GM21423 (cell line): Measurements from ENCODE around the gene NPAP1.
"Not testable (repeated sequence)": the region's sequence is repeated elsewhere in the genome, so short reads cannot be mapped to it uniquely, and the experiment has no call there.

Experiments
- ATAC-seq: cut with Tn5 transposase; IDR thresholded peaks from one replicate; pipeline ENCODE4 v1.9.1; 2021; ENCODE audit warnings: mild to moderate bottlenecking, moderate library complexity; ENCODE audit not compliant: unreplicated experiment

The NPAP1 gene, protein sequence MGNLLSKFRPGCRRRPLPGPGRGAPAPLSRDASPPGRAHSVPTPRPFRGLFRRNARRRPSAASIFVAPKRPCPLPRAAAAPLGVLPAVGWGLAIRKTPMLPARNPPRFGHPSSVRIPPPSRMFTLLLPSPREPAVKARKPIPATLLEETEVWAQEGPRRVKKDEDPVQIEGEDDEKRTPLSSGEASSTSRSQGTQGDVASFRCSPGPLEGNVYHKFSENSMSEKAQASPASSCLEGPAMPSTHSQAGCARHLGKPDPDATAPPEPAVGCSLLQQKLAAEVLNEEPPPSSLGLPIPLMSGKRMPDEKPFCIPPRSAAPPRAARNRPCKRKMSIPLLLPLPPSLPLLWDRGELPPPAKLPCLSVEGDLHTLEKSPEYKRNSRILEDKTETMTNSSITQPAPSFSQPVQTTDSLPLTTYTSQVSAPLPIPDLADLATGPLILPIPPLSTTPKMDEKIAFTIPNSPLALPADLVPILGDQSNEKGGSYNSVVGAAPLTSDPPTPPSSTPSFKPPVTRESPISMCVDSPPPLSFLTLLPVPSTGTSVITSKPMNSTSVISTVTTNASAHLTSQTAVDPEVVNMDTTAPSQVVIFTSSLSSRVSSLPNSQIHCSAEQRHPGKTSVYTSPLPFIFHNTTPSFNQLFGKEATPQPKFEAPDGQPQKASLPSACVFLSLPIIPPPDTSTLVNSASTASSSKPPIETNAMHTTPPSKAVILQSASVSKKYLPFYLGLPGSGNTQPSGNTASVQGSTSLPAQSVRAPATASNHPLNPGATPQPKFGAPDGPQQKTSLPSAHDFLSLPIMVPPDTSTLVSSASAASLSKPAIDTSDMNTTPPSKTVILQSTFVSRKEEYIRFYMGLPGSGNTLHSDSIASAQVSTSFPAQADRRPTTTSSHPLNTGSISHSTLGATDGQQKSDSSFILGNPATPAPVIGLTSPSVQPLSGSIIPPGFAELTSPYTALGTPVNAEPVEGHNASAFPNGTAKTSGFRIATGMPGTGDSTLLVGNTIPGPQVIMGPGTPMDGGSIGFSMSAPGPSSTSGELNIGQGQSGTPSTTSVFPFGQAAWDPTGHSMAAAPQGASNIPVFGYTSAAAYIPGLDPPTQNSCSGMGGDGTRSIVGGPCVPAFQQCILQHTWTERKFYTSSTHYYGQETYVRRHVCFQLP

GRCh38 chr15:24675332-24676144 is at the start of gene NPAP1:
Gene NPAP1 (plus strand): TSS chr15:24675775. CDS start chr15:24675868, 93 bp downstream.
- ATAC-seq: no peak

GRCh38 chr15:24627443-24627842 is 48.1 kb upstream of the NPAP1 start:
- ATAC-seq: no peak

DNA sequence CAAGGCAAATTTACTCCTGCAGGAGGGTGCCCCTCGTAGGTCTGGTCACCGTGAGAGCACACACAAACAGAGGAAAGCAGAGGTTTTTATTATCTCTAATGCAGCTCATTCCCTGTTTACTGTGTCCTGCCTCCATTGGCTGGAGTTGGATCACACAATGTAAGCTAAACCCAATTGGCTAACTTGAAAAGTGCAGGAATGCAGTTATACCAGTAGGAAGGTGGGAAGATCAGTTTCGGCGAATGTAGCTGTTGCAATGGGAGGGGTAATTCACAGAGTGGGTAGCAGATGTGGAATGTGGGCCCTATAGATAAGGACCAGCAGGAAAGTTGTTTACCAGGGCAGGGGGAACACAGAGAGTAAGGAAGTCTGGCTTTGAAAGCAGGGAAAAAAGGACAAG is 42.5 kb upstream of the NPAP1 start:
- ATAC-seq: no peak

DNA sequence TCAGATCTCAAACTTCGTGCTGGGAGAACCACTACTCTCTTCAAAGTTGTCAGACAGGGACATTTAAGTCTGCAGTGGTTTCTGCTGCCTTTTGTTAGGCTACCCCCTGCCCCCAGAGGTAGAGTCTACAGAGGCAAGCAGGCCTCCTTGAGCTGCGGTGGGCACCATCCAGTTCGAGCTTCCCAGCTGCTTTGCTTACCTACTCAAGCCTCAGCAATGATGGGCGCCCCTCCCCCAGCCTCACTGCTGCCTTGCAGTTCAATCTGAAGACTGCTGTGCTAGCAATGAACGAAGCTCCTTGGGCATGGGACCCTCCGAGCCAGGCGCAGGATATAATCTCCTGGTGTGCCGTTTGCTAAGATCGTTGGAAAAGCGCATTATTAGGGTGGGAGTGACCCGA is 36.2 kb upstream of the NPAP1 start:
- ATAC-seq: not testable (repeated sequence)

DNA sequence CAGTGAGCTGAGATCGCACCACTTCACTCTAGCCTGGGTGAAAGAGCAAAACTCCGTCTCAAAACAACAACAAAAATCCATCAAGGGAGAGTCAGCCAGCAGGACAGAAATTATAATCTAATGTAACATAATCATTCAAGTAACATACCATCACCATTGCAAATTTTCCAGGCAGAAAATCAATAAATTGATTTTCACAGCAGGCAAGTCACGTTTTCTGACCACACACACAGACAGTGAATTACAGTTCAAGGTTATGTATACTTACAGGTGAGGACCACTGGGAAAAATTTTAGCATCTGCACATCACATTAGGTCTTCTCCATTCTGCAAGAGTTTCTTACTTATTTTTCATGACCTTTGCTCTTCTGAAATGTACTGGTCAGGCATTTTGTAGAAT is 29.9 kb upstream of the NPAP1 start:
- no peak for ATAC-seq

GRCh38 chr15:24659622-24660021 is 16.0 kb upstream of the NPAP1 start:
- ATAC-seq: no peak

GRCh38 chr15:24662991-24663390 is 12.6 kb upstream of the NPAP1 start:
- no peak for ATAC-seq

GRCh38 chr15:24676431-24676830 is 856 bp downstream of the NPAP1 start:
- ATAC-seq: no peak

DNA sequence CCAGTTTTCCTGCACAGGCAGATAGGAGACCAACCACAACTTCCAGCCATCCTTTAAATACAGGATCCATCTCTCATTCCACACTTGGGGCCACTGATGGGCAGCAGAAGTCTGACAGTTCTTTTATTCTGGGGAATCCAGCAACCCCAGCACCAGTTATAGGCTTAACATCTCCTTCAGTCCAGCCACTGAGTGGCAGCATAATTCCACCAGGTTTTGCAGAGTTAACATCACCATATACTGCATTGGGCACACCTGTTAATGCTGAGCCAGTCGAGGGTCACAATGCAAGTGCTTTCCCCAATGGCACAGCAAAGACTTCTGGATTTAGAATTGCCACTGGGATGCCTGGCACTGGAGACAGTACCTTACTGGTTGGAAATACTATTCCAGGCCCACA is 2.9 kb downstream of the NPAP1 start:
- no peak for ATAC-seq

DNA sequence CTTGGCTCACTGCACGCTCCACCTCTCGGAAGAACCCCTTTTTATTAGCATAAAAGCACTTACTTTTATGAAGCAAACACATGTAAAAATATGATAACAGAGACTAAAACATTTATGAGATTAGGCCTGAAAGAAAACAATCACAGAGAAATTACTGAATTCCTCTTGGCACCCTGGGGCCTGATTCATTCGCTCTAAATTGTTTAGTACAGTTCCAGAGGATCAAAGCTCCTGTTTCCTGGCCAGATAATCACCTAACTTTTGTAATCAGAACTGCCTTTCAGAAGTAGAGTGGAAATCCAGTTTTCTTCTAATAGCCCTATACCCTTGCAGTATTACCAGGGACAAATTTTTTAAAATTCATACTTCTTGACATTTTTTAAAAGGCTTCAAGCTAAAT is 6.4 kb downstream of the NPAP1 start:
- no peak for ATAC-seq

- not testable (repeated sequence) for ATAC-seq
Observed at GRCh38 chr15:24682905-24683304, 7.3 kb downstream of the NPAP1 start.

GRCh38 chr15:24683736-24684135 is 8.2 kb downstream of the NPAP1 start:
- no peak for ATAC-seq

DNA sequence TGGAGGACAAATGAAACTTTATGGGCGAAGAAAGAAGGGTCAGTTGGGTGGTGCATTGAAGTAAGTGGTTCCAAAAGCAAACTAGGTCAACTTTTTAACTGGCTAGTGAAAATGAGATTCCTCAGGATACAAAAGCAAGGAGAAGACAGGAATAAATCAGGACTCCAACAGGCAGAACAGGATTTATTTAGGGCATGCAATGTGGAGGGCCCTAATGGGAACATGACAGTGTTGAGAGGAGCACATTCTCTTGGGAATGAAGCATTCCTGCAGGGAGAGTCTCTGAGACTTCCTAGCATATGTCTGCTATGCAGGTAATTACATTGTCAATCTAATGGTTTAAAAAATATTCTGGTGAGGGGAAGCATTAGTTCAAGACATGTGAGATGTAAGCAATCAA is 8.7 kb downstream of the NPAP1 start:
- ATAC-seq: no peak

DNA sequence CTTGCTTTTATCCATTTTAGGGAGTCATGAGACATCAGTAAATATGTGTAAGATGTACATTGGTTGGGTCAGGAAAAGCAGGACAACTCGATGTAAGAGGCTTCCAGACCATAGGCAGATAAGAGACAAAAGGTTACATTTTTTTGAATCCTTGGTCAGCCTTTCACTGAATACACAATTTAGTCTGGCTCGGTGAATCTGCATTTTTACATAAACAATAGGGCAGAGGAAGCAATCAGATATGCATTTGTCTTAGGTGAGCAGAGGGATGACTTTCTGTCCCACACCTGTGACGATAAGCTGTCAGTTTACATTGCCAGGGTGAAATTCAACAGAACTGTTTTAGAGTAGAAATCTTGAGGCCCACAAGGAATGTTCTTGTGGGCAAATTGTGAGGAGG is 20.6 kb downstream of the NPAP1 start:
- ATAC-seq: no peak

DNA sequence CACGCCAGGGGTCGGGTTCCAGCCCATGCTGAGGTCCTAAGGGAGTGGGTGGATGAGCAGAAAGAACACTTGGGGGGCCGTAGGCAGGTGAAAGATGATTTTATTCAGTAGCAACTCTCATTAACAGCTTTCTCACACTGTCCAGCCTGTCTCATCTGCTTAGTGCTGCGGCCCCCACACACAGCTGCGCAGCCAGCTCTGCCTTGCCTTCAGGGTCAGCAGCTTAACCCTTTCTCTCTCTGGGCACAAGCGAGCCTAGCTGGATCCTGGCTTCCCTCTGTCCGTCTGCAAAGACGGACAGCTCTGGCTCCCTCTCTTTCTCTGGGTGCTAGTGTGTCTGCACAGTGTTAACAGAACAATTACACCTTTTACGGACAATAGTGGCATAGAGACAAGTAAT is 21.3 kb downstream of the NPAP1 start:
- no peak for ATAC-seq

GRCh38 chr15:24718289-24719082 is 42.9 kb downstream of the NPAP1 start:
- ATAC-seq: no peak

DNA sequence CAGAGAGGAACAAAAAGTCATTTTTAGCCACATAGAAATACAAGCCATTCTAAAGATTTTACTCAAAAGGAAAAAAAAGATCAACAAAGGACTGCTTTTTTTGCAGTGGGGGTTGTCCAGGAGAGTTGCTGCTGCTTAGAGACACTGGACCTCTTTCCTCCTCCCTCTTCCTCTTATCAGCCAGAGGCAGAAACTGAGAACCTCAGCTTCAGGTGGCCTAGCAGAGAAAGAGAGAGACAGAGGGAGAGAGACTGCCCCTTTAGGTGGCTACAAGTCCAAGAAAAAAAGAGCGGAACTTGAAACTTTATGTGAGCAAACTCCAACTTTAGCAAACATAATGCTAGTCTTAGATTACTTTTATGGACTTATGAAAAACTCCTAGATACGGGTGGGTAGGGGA is 54.2 kb downstream of the NPAP1 start:
- no peak for ATAC-seq
